Measurements from ENCODE around the gene IFT43. TPM values are rescaled to one million over a fixed set of nuclear protein-coding genes. Genes with fewer than 3 reads are reported as not detected.

Gene IFT43
- polyA plus RNA-seq, 3 donors = 10.3 to 12.4 (median 10.5) TPM

- Histone ChIP-seq H3K27me3 (ENCODE audit: control insufficient read depth in 2 of 2, insufficient read depth in 2 of 2, low read length in 2 of 2) (no peaks in the 10 kb centered on the region), H2AFZ (ENCODE audit: insufficient read depth, low read depth, low read length, poor library complexity, severe bottlenecking) (no peak overlapping the region), H3K79me2 (ENCODE audit: insufficient read depth, low read length) (no peaks in the 10 kb centered on the region), H3K36me3 (replicated peaks in 1 of 2; ENCODE audit: control insufficient read depth in 1 of 2, insufficient read depth in 2 of 2, low read length in 2 of 2) (no peaks in the 10 kb centered on the region), H3K27ac (ENCODE audit: low read depth in 1 of 2, low read length in 2 of 2) (no peak overlapping the region), H3K9ac (ENCODE audit: insufficient read depth, low read length, poor library complexity, severe bottlenecking) (no peak overlapping the region), H3K4me1 (ENCODE audit: control insufficient read depth in 1 of 2, insufficient read depth in 2 of 2, low read length in 2 of 2) (no peaks in the 10 kb centered on the region), H3K4me3 (replicated peaks in 1 of 3; ENCODE audit: low read depth in 2 of 3, low read length in 3 of 3) (no peak overlapping the region), H3K4me2 (replicated peaks; ENCODE audit: extremely low read depth, low read length, poor library complexity, severe bottlenecking) (no peak overlapping the region), H3K9me3 (replicated peaks in 1 of 2; ENCODE audit: control insufficient read depth in 1 of 2, insufficient read depth in 1 of 2, low read length in 2 of 2) (no peaks in the 10 kb centered on the region), H4K20me1 (ENCODE audit: insufficient read depth, low read length) (no peaks in the 10 kb centered on the region)
- H3K4me3 Mint-ChIP-seq = no peak overlapping the region
- no peak for TF ChIP-seq CTCF (IDR thresholded peaks at IDR 0.05)
- H3K4me1 Mint-ChIP-seq = no peaks in the 10 kb centered on the region
- peaks cover 0 to 3% (median 2%) of the 10 kb centered on the region in 3 donors for H3K27me3 Mint-ChIP-seq (ENCODE audit: low read depth in 3 of 3)
- intact Hi-C loops (cut with micrococcal nuclease) = no loop called here
- H3K9me3 Mint-ChIP-seq = peaks cover 0 to 6% (median 3%) of the 10 kb centered on the region in 7 donors
- WGBS (ENCODE audit: insufficient coverage) = 100% methylated on average over 1 of the region's 3 CpGs
- DNase-seq = no peak
- H3K36me3 Mint-ChIP-seq = peaks cover 0 to 4% of the 10 kb centered on the region in 2 donors
- H3K27ac Mint-ChIP-seq = no peak overlapping the region
Observed at GRCh38 chr14:76063327-76063726, 77.8 kb downstream of the IFT43 start.

- WGBS (ENCODE audit: insufficient coverage) = 100% methylated on average over 3 of the region's 3 CpGs
- Mint-ChIP-seq H3K36me3 (peaks cover 0 to 4% of the 10 kb centered on the region in 2 donors), H3K27me3 (ENCODE audit: low read depth in 3 of 3) (peaks cover 0 to 2% (median 1%) of the 10 kb centered on the region in 3 donors), H3K4me3 (no peak overlapping the region), H3K4me1 (no peaks in the 10 kb centered on the region), H3K9me3 (peaks cover 0 to 6% (median 3%) of the 10 kb centered on the region in 7 donors), H3K27ac (no peak overlapping the region)
- Histone ChIP-seq H3K36me3 (replicated peaks in 1 of 2; ENCODE audit: control insufficient read depth in 1 of 2, insufficient read depth in 2 of 2, low read length in 2 of 2) (no peaks in the 10 kb centered on the region), H3K27ac (ENCODE audit: low read depth in 1 of 2, low read length in 2 of 2) (no peak overlapping the region), H3K27me3 (ENCODE audit: control insufficient read depth in 2 of 2, insufficient read depth in 2 of 2, low read length in 2 of 2) (no peaks in the 10 kb centered on the region), H3K4me3 (replicated peaks in 1 of 3; ENCODE audit: low read depth in 2 of 3, low read length in 3 of 3) (no peak overlapping the region), H4K20me1 (ENCODE audit: insufficient read depth, low read length) (no peaks in the 10 kb centered on the region), H3K4me1 (ENCODE audit: control insufficient read depth in 1 of 2, insufficient read depth in 2 of 2, low read length in 2 of 2) (no peaks in the 10 kb centered on the region), H2AFZ (ENCODE audit: insufficient read depth, low read depth, low read length, poor library complexity, severe bottlenecking) (no peak overlapping the region), H3K79me2 (ENCODE audit: insufficient read depth, low read length) (no peaks in the 10 kb centered on the region), H3K9me3 (replicated peaks in 1 of 2; ENCODE audit: control insufficient read depth in 1 of 2, insufficient read depth in 1 of 2, low read length in 2 of 2) (no peaks in the 10 kb centered on the region), H3K9ac (ENCODE audit: insufficient read depth, low read length, poor library complexity, severe bottlenecking) (no peak overlapping the region), H3K4me2 (replicated peaks; ENCODE audit: extremely low read depth, low read length, poor library complexity, severe bottlenecking) (no peak overlapping the region)
- intact Hi-C loops (cut with micrococcal nuclease) = no loop called here
- DNase-seq = no peak
- TF ChIP-seq CTCF (IDR thresholded peaks at IDR 0.05) = no peak
Observed at GRCh38 chr14:76065519-76065918, 80.0 kb downstream of the IFT43 start.
